GM23248 (cell line): ENCODE measurements around the gene METTL5.

Source experiments
- EZH2 ChIP-seq: fragments of 200-600 bp; sonication (generic); IDR thresholded peaks from 2 replicates; pipeline ENCODE4 v1.6.1; 2018; ENCODE audit warnings: antibody characterized with exemption, mild to moderate bottlenecking; ENCODE audit not compliant: insufficient read depth, poor library complexity, severe bottlenecking
- EZH2phosphoT487 ChIP-seq: fragments of 200-600 bp; sonication (generic); IDR thresholded peaks from 2 replicates; pipeline ENCODE4 v1.6.1; 2018; ENCODE audit warnings: antibody characterized with exemption, moderate library complexity, mild to moderate bottlenecking, low read depth; ENCODE audit not compliant: insufficient read depth

- TF ChIP-seq EZH2 (no peak), EZH2phosphoT487 (no peak)
Observed at GRCh38 chr2:169772651-169773050, 52.1 kb downstream of the METTL5 start.
